GM10847 (cell line): ENCODE results near the gene BCL2.

Experiments used
- POLR2A ChIP-seq: IDR thresholded peaks from 2 replicates; pipeline ENCODE4 v1.6.1; 2011; ENCODE audit not compliant: insufficient read length; ENCODE audit errors: extremely low read depth

The BCL2 gene

DNA sequence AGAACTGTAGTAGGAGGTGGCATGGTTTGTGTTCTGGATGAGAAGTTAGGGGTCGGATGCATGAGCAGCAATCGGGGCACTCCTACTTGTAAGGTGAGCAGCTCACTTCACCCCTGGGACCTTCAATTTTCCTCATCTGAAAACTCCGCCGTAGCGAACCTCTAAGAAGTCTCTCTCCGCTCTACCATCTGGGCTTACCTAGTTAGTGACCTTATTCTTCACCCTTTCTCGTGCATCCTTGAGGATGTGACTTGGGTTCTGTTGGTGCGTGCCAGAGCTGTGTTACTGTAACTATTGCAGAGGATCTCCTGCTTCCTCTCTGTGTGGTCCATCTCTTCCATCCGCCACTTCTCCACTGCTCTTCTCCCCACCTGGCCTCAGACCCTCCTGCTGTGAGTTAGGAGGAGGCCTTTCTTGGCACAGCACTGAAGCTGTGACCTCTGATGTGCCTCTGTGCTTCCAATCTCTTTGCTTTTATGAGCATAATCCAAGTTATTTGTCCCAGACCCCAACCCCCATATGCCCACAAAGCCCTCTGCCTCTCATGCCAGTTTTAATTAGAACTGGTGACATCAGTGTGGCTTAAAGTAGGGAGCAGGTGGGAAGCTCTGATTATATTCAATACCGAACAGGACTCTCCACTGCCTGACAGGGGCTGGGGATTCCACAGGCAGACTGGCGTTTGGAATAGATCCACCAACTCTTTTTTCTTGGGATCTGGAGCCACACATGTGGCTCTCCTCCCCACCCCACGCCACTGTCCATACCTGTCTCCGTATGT is 178.4 kb downstream of the BCL2 start:
- no peak for TF ChIP-seq POLR2A

DNA sequence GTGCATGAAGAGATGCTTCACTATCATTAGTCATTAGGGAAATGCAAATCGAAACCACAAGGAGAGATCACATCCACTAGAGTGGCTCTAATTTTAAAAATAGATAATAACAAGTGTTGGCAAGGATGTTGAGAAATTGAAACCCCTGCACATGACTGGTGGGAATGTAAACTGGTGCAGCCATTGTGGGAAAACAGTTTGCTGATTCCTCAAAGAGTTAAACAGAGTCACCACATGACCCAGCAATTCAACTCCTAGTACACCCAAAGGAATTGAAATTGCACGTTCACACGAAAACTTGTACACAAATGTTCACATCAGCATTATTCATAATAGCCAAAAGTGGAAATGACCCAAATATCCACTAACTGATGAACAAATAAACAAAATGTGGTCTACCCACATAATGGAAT is 179.5 kb downstream of the BCL2 start:
- no peak for TF ChIP-seq POLR2A

GRCh38 chr18:63138436-63139340 is 180.9 kb downstream of the BCL2 start:
- TF ChIP-seq POLR2A, result no peak

DNA sequence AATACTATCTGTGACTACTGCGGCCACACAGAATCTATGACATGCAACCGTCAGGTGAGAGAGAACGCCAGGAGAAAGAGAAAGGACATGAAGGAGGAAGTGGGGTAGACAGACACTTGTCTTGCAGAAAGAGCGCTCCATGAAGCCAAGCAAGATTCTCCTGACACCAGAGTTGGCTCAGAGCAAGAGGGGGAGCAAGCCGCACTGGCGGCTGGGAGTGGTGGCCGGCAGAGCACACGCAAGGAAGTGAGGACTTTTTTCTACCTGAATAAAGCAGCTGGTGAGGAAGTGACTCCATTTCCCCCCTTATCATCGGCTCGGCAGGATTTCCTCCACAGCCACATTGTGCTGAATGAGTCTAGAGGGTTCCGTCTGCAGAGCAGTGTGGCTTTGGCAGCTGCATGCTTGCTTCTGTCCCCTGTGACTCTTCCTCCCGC is 181.6 kb downstream of the BCL2 start:
- TF ChIP-seq POLR2A, result no peak

DNA sequence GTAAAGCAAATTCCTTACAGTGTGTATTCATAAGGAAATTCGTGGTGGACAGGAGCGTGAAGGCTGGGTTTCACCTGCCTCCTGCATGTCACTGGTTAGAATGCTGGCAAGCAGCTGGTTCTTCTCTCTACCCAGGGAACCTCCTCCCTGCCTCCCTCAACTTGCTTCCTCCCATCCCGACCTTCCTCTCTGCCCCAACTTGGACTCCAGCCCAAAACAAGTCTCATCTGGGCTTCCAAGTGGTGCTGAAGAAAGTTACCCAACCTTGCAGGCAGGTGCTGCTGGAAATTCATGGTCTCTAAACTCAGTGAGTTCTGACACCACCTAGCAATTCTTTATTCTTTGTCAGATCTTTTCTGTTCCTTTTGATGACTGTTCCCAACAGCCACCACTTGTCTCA is 184.5 kb downstream of the BCL2 start:
- TF ChIP-seq POLR2A, result no peak

- no peak for TF ChIP-seq POLR2A
Observed at GRCh38 chr18:63132819-63133200, 186.8 kb downstream of the BCL2 start.

- TF ChIP-seq POLR2A, result no peak
Observed at GRCh38 chr18:63131959-63132818, 187.4 kb downstream of the BCL2 start.

DNA sequence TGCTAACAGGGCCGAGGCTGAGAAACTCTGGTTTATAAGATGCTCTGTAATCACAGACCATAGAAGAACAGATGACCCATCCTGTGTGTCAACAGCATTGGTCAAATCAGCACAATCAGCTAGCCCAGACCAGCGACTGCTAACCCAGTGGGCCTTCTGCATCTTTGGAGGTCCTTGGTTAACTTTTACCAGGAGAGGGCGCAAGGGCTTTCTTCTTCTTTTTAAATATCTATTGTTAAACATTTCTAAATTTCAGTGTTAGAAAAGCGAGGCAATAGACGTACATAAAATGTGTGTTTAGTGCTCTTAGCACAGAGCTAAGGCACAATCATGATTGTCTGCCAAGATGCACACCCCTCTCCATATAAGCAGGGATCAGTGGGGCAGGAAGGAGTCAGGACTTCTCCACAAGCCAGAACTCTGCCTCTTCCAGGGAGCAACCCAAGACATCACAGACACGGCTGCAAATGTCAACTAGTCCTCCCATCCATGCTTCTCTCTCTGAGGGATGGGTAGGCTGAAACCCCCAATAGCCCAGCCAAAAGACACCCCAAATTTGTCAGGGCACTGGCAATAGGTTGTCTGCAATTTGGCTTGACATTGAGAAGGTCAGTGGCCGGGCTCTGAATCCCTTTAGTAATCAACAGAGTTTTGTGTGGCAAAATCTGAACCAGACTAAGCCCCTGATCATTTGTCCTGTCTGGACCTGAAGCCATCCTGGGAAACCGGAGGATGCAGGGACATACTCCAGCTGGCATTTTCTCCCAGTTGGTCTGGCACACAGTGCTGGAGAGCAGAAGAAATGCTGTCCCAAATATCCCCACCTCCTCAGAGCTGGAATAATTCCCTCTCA is 188.2 kb downstream of the BCL2 start:
- no peak for TF ChIP-seq POLR2A

GRCh38 chr18:63130176-63130575 is 189.4 kb downstream of the BCL2 start:
- TF ChIP-seq POLR2A, result no peak

- no peak for TF ChIP-seq POLR2A
Observed at GRCh38 chr18:63128237-63128974, 191.2 kb downstream of the BCL2 start.

DNA sequence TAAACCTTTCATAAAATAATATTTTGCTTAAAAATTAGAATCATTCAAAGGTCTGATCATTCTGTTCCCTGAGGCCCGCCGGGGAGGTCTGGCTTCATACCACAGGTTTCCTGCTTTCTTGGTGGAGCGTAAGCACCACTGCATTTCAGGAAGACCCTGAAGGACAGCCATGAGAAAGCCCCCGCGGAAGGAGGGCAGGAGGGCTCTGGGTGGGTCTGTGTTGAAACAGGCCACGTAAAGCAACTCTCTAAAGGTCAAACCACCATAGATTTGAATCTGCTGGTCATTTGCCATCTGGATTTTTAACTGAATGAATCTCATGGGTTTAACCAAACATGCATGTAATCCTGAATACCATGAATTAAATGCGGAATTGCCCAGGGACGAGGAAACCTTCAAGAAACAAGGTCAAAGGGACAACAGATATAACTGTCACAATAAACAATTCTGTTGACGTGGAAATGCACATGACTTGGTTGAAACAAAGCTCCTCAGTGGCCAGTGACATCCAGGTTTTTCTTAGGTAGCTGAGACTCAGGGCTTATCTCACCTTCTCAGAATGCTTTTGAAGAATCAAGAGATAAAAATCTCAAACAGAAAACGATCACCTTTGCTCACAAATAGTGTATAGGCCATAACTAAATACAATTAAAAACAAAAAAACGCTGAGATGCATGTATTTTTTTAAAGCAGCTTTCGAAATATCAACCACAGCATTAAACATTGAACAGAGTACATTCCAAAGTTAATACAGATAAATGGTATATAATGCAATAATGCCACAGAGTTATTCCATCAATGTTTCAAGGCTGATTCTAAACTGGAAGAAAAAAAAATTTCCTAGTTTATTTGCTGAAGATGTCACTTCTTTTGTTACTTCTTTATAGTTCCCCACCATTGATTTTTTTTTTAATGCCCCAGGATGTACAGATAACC is 193.2 kb downstream of the BCL2 start:
- no peak for TF ChIP-seq POLR2A

DNA sequence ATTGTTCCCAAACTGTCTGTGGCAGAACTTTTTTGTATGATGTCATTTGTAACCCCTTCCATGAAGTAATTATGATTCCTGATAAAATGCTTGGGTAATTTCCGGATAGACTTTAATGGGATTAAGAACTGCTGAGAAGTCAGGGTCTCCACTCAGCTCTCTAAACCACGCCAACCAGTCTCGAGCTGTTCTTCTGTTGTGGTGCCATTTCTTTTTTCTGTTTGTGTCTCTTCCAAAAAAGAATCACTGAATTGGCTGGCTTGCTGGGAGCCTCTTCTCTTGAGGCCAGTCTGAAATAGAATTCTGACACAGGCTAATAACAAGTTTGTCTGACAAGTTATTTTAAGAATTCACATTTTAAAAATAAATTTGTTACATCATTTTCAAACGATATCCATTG is 198.9 kb downstream of the BCL2 start:
- no peak for TF ChIP-seq POLR2A

GRCh38 chr18:63119647-63120046 is 199.9 kb downstream of the BCL2 start:
- no peak for TF ChIP-seq POLR2A
